IMR-90 (cell line): ENCODE results near the gene SCGB3A2. TPM values are rescaled to one million over a fixed set of nuclear protein-coding genes. Genes with fewer than 3 reads are reported as not detected.

Experiments
- ATAC-seq: fragments of 200-7000 bp; cut with Tn5 transposase; 2 replicates; pipeline ENCODE4 v1.9.1; 2020; ENCODE audit warnings: low read depth, mild to moderate bottlenecking, moderate library complexity
- BruUV-seq: library from RNA; stranded (reverse); fragments of 400-500 nt; replicated peaks from 2 replicates; lab custom pipeline; 2021; lab: Mats Ljungman, UMichigan
- CTCF ChIA-PET: fragments of 300-600 bp; formaldehyde crosslinking; extraction: SDS; loops from one replicate; lab custom pipeline; 2021; ENCODE audit warnings: antibody characterized with exemption; lab: Yijun Ruan, JAX
- POLR2A ChIA-PET: fragments of 300-600 bp; sonication (Branson Sonifier 250); formaldehyde crosslinking; loops from one replicate; lab custom pipeline; 2022; ENCODE audit warnings: antibody characterized with exemption; ENCODE audit not compliant: unreplicated experiment; lab: Charles Lee
- DNase-seq: peaks from one replicate; pipeline ENCODE4 v3.0.0; 2013
- H2AFZ ChIP-seq: replicated peaks from 2 replicates; pipeline ENCODE3; 2013; ENCODE audit warnings: low read length, mild to moderate bottlenecking; ENCODE audit not compliant: poor library complexity
- H2AK5ac ChIP-seq: 2 replicates; pipeline ENCODE4 v1.6.1; 2013; ENCODE audit warnings: low read depth, low read length, inconsistent platforms
- H2AK9ac ChIP-seq: replicated peaks from 2 replicates; pipeline ENCODE3; 2013; ENCODE audit warnings: mild to moderate bottlenecking, low read depth, low read length, moderate library complexity; ENCODE audit not compliant: poor library complexity
- H2BK120ac ChIP-seq: 2 replicates; pipeline ENCODE4 v1.6.1; 2013; ENCODE audit warnings: low read depth, low read length, inconsistent platforms
- H2BK15ac ChIP-seq: 3 replicates; pipeline ENCODE4 v1.6.1; 2013; ENCODE audit warnings: low read depth, low read length, inconsistent platforms
- H2BK20ac ChIP-seq: 2 replicates; pipeline ENCODE4 v1.6.1; 2013; ENCODE audit warnings: low read depth, mild to moderate bottlenecking, inconsistent platforms, low read length, moderate library complexity
- H2BK5ac ChIP-seq: 2 replicates; pipeline ENCODE4 v1.6.1; 2013; ENCODE audit warnings: mild to moderate bottlenecking, low read depth, low read length, inconsistent platforms; ENCODE audit not compliant: poor library complexity, severe bottlenecking
- H3K14ac ChIP-seq: replicated peaks from 2 replicates; pipeline ENCODE4 v1.6.1; 2013; ENCODE audit warnings: low read depth, low read length, inconsistent platforms
- H3K18ac ChIP-seq: 2 replicates; pipeline ENCODE4 v1.6.1; 2013; ENCODE audit warnings: low read depth, low read length, control low read depth
- H3K23ac ChIP-seq: 2 replicates; pipeline ENCODE4 v1.6.1; 2013; ENCODE audit warnings: low read depth, low read length, inconsistent platforms
- H3K27ac ChIP-seq: 2 replicates; pipeline ENCODE4 v1.5.1; 2013; ENCODE audit warnings: mild to moderate bottlenecking, control low read depth, low read length; ENCODE audit not compliant: insufficient read depth
- H3K27me3 ChIP-seq: 2 replicates; pipeline ENCODE4 v1.6.1; 2013; ENCODE audit warnings: low read length; ENCODE audit not compliant: control insufficient read depth, insufficient read depth
- H3K36me3 ChIP-seq: 2 replicates; pipeline ENCODE4 v1.6.1; 2013; ENCODE audit warnings: low read length, mixed read lengths; ENCODE audit not compliant: control insufficient read depth, insufficient read depth
- H3K4ac ChIP-seq: 2 replicates; pipeline ENCODE4 v1.6.1; 2013; ENCODE audit warnings: low read depth, low read length, inconsistent platforms
- H3K4me1 ChIP-seq: 2 replicates; pipeline ENCODE4 v1.6.1; 2013; ENCODE audit warnings: low read length, mixed read lengths; ENCODE audit not compliant: control insufficient read depth, insufficient read depth
- H3K4me2 ChIP-seq: 2 replicates; pipeline ENCODE4 v1.6.1; 2013; ENCODE audit warnings: low read depth, mild to moderate bottlenecking, control low read depth, low read length, moderate library complexity
- H3K4me3 ChIP-seq: 2 replicates; pipeline ENCODE4 v1.5.1; 2013; ENCODE audit warnings: low read depth, mild to moderate bottlenecking, control low read depth, low read length, moderate library complexity; ENCODE audit not compliant: insufficient read depth
- H3K56ac ChIP-seq: 2 replicates; pipeline ENCODE4 v1.6.1; 2013; ENCODE audit warnings: low read length, inconsistent platforms; ENCODE audit not compliant: insufficient read depth; ENCODE audit errors: extremely low read depth
- H3K79me1 ChIP-seq, 2 experiments: 2 replicates each; pipeline ENCODE4 v1.6.1; 2013; ENCODE audit warnings: low read length in 2 of 2, inconsistent platforms in 1 of 2, low read depth in 1 of 2
- H3K9ac ChIP-seq: 2 replicates; pipeline ENCODE4 v1.6.1; 2013; ENCODE audit warnings: low read depth, low read length, control low read depth
- H3K9me1 ChIP-seq: 2 replicates; pipeline ENCODE4 v1.6.1; 2013; ENCODE audit warnings: low read length, inconsistent platforms; ENCODE audit not compliant: insufficient read depth
- H3K9me3 ChIP-seq: 2 replicates; pipeline ENCODE4 v1.6.1; 2013; ENCODE audit warnings: low read length; ENCODE audit not compliant: control insufficient read depth, insufficient read depth
- H4K20me1 ChIP-seq: 2 replicates; pipeline ENCODE4 v1.6.1; 2013; ENCODE audit warnings: low read length, inconsistent platforms; ENCODE audit not compliant: insufficient read depth
- H4K5ac ChIP-seq: 2 replicates; pipeline ENCODE4 v1.6.1; 2013; ENCODE audit warnings: mild to moderate bottlenecking, low read depth, low read length, control low read depth
- H4K8ac ChIP-seq, 2 experiments: 2 replicates each; pipeline ENCODE4 v1.6.1; 2013; ENCODE audit warnings: low read depth in 2 of 2, low read length in 2 of 2, control low read depth in 1 of 2, inconsistent platforms in 1 of 2
- H4K91ac ChIP-seq: 2 replicates; pipeline ENCODE4 v1.6.1; 2013; ENCODE audit warnings: low read depth, low read length, inconsistent platforms; ENCODE audit not compliant: insufficient read depth
- MAZ ChIP-seq: IDR thresholded peaks from 2 replicates; pipeline ENCODE4 v1.6.1; 2012; ENCODE audit warnings: low read depth, mild to moderate bottlenecking, low read length, improper control_type of control experiment, moderate library complexity, borderline replicate concordance
- MXI1 ChIP-seq: IDR thresholded peaks from 2 replicates; pipeline ENCODE4 v1.6.1; 2012; ENCODE audit warnings: low read depth, mild to moderate bottlenecking, low read length, moderate library complexity, borderline replicate concordance
- dilution Hi-C: fragments of 300-500 bp; cut with HindIII; formaldehyde crosslinking; loops from one replicate; pipeline ENCODE4 v1.14.3; 2018; ENCODE audit warnings: low sequenced_read_pairs; ENCODE audit not compliant: unreplicated experiment
- in situ Hi-C: fragments of 300-500 bp; cut with MboI; formaldehyde crosslinking; loops from 3 replicates; pipeline ENCODE4 v1.14.3; 2019; ENCODE audit warnings: low sequenced_read_pairs, inconsistent platforms, mixed read lengths
- intact Hi-C: fragments of 100-400 bp; cut with micrococcal nuclease; formaldehyde crosslinking; loops from 2 replicates; pipeline ENCODE4 v1.10.0; 2022
- polyA plus RNA-seq, 3 experiments: library from polyadenylated mRNA; depleted of rRNA; stranded (reverse); fragments of >200 nt; gene quantifications; 2 replicates each; pipeline ENCODE4 v1.2.3, GENCODE V29; 2012; ENCODE audit warnings: low replicate concordance in 1 of 3
- total RNA-seq: library from RNA; depleted of rRNA; stranded (reverse); fragments of >200 nt; gene quantifications from 2 replicates; pipeline ENCODE4 v1.2.3, GENCODE V29; 2012

Gene SCGB3A2
- total and polyA plus RNA-seq, 2 of the 4 experiments (the other 2 are of a cell fraction): not detected

DNA sequence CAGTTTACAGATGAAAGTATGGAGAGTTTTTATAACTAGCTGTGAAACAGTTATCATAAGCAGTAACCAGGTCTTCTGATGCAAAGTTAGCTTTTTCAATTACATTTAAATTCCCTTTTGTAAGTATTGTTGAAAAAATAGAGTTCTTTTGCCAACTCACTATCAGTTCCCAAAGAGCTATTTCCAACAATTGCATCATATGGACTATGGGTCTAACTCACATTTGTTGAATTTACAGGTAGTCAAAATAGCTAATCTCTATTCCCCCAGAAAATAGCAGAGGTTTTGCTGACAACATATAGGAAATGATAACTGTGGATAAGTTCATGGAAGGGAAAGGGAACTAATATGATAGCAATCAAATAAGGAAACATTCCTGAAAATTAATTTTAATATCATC, 48.5 kb upstream of the SCGB3A2 start:
- dilution Hi-C loops (no loop called here), in situ Hi-C loops (no loop called here), intact Hi-C loops (no loop called here)
- Histone ChIP-seq H4K20me1 (no peaks in the 10 kb centered on the region), H3K23ac (no peak overlapping the region), H3K4me2 (no peak overlapping the region), H3K9me3 (no peaks in the 10 kb centered on the region), H2BK15ac (no peak overlapping the region), H3K27ac (no peak overlapping the region), H4K8ac (no peak overlapping the region), H3K56ac (no peak overlapping the region), H2AK5ac (no peak overlapping the region), H2BK120ac (no peak overlapping the region), H3K4me1 (no peaks in the 10 kb centered on the region), H3K4me3 (no peak overlapping the region), H2BK5ac (no peak overlapping the region), H3K18ac (no peak overlapping the region), H3K27me3 (peaks cover 2% of the 10 kb centered on the region; the same call in 1 of the 2 replicates), H3K4ac (no peak overlapping the region), H3K79me1 (no peaks in the 10 kb centered on the region), H2AFZ (no peak overlapping the region), H2BK20ac (no peak overlapping the region), H3K14ac (no peak overlapping the region), H3K9ac (no peak overlapping the region), H3K36me3 (no peaks in the 10 kb centered on the region), H3K9me1 (no peaks in the 10 kb centered on the region), H4K91ac (no peak overlapping the region), H4K5ac (no peak overlapping the region), H2AK9ac (no peak overlapping the region)
- CTCF ChIA-PET: no interaction called here
- ATAC-seq: no peak
- no peak for TF ChIP-seq MAZ
- no peak for TF ChIP-seq MXI1
- DNase-seq: no peak
- no TSS peak for BruUV-seq
- POLR2A ChIA-PET: no interaction called here
